GM19395 (cell line): Measurements from ENCODE around the gene DDX42.

Source experiments
- ATAC-seq: cut with Tn5 transposase; IDR thresholded peaks from one replicate; pipeline ENCODE4 v1.9.1; 2021; ENCODE audit warnings: mild to moderate bottlenecking, moderate library complexity; ENCODE audit not compliant: unreplicated experiment

DDX42 gene

GRCh38 chr17:63820963-63821561 lies 47.1 kb downstream of the DDX42 start:
- ATAC-seq = no peak

GRCh38 chr17:63821804-63822203 lies 47.8 kb downstream of the DDX42 start:
- no peak for ATAC-seq

DNA sequence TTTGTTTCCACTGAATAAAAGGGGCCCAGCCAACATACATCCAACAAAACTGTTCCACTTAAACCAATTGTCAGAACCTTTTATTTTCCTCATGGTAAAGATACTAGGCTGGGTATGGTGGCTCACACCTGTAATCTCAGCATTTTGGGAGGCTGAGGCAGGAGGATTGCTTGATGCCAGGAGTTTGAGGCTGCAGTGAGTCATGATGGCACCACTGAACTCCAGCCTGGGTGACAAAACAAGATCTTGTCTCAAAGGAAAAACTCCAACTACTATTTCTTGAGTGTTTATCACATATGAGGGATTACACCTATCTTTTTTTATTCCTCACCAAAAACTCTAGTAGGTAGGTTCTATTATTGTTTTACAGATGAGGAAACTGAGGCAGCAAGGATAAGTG lies 48.6 kb downstream of the DDX42 start:
- ATAC-seq = no peak

- no peak for ATAC-seq
Measured at GRCh38 chr17:63823659-63824331, 49.8 kb downstream of the DDX42 start.

DNA sequence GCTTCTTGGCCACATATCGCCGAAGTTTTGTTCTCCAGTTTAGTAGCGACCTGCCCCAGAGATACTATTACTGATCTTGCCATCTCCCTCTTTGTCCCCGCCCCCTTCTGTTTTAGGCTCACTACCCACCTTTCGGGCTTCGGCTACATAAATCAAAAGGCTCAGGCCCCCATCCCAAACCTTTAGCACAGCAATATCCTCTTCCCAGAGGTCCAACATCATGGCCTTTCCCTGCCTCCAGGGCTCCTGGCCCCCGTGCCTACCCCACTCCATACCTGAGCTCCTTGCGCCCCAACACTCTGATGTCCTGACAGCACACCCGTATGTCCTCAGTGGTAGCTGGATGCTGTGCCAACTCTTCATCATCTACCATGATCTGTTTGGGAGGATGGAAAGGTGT lies 50.4 kb downstream of the DDX42 start:
- ATAC-seq = no peak

GRCh38 chr17:63826468-63827001 lies 52.6 kb downstream of the DDX42 start:
- ATAC-seq = peak; percentile 2

GRCh38 chr17:63827002-63827800 lies 53.2 kb downstream of the DDX42 start, which contains the start of the genes FTSJ3 and PSMC5:
Gene FTSJ3 (minus strand): TSS chr17:63827663. CDS start chr17:63826902, 761 bp downstream.
Gene PSMC5 (plus strand): TSS chr17:63827431. CDS start chr17:63827491, 60 bp downstream.
- peak; percentile 91 for ATAC-seq

DNA sequence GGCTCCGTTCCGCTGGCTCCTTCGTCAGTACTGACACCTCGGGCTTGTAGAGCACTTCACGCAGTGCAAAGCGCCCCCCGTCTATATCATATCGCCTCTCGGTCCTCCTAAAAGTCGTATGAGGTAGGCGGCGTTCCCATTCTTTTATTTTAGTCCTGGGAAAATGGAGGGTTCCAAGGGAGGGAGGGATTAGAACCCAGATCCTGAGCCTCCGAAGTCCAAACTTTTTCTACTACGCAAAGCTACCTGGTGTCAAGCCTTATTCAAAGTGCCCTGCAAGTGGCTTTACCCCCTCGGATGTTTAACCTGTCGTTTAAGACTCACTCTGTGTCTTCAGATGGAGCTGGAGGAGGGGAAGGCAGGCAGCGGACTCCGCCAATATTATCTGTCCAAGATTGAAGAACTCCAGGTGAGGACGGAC lies 53.8 kb downstream of the DDX42 start:
- no peak for ATAC-seq

DNA sequence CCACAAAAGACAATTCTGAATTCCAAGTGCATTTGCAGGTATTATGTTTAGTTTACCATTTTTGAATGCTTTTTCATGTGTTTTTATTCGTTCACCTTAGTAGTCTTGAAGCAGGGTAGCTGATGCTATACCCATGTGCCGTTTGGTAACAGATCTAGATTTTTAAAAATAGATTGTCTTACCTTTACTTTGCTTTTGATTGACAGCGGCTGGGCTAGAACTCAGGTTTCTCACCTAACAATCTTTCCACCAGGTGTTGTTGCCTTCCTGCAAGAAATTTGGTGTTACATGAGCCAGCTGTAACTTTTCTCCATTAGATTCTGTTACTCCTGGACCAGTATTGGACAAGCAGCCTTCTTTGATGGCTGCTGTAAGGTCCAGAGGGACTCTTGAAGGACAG lies 55.0 kb downstream of the DDX42 start:
- ATAC-seq = no peak

GRCh38 chr17:63830278-63830677 lies 56.3 kb downstream of the DDX42 start:
- ATAC-seq = no peak

DNA sequence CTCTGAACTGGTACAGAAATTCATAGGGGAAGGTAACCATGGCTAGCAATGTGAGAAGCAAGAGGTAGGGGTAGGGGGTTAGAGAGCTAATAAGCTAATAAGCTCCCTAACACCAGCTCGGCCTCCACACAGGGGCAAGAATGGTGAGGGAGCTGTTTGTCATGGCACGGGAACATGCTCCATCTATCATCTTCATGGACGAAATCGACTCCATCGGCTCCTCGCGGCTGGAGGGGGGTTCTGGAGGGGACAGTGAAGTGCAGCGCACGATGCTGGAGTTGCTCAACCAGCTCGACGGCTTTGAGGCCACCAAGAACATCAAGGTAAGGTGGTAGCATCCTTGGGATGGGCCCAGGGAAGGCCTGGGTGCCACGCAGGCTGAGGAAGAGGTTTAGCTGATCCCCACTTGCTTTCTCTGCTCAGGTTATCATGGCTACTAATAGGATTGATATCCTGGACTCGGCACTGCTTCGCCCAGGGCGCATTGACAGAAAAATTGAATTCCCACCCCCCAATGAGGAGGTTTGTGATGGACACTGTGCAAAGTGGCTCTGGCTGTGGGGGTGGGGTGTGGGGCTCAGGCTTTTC lies 57.0 kb downstream of the DDX42 start:
- no peak for ATAC-seq

DNA sequence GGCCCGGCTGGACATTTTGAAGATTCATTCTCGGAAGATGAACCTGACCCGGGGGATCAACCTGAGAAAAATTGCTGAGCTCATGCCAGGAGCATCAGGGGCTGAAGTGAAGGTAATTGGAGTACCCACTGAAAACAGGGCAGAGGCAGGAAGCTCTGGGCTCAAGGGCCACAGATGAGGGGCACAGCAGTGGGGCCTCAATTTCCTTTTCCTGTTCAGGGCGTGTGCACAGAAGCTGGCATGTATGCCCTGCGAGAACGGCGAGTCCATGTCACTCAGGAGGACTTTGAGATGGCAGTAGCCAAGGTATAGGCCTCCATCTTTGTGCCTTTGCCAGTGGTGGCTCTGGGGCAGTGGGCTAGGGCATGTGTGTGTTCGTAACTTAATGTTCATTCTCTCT lies 57.5 kb downstream of the DDX42 start:
- no peak for ATAC-seq

- ATAC-seq = no peak
Measured at GRCh38 chr17:63832014-63832413, 58.0 kb downstream of the DDX42 start.

DNA sequence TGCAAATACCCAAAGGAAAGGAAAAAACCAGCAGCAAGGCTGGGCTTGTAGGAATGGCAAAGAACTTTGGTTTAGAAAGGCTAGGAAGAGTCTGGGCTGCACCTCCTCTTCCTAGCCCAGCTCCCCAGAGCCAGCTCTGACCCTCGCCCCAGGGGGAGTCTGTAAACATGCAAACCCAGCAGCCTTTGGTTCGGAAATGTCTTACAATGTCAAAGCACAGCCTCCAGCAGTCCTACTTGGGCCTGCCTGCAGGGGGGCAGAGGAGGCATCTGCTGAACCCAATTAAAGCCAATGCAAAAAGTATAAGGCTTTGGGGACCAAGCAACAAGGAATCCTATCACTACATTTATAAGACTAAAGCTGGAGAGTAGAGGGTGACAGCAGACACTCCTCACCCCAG lies 58.5 kb downstream of the DDX42 start:
- no peak for ATAC-seq

GRCh38 chr17:63833026-63833740 lies 59.2 kb downstream of the DDX42 start:
- ATAC-seq = no peak

DNA sequence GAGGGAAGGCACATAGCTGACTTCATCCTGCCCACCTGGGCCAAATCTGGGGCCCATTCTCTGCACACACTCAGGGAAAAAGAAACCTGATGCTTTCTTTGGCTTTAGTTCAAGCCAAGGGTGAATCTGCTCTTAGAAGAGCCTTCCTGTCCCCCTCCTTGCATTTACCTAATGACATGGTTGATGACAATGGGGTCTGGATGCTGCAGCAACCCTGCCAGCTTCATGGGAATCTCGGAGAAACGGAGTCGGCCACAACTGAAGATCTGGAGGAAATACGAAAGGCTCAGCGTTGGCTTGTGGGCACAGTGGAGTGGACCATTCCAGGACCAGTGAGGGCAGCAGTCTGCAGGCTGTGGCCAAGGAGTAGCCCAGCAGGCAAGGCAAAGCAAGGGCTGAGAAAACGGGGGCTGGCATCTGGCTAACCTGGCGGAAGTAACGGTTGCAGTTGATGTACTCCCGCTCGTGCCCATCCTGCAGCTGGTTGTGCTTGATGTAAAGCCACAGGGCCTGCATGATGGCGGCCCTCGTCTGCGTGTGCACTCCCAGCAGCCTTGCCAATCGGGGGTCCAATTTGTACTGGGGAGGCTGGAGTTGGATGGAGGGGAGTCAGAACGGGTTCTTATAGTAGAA lies 59.9 kb downstream of the DDX42 start:
- no peak for ATAC-seq

GRCh38 chr17:63834431-63835166 lies 60.6 kb downstream of the DDX42 start:
- ATAC-seq = peak; percentile 64

DNA sequence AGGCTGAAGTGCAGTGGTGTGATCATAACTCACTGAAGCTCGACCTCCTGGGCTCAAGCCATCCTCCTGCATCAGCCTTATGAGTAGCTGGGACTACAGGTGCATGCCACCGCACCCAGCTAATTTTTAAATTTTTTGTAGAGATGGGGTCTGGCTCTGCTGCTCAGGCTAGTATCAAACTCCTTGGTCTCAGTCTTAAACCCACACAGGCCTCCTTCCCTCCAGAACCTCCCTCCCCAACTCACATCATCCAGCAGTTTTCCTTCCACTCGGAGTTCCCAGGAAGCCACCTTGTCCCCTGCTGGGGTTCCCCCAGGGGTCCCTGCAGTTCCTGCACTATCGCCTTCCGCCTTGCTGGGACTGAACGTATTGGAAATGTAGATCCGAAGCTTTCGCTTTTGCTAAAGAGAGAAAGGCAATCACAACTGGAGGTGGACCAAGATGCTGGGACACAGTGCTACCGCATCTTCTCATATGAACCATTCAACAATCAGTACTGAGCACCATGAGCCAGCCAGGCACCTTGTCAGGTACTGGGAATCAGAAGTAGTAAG lies 61.3 kb downstream of the DDX42 start:
- no peak for ATAC-seq

DNA sequence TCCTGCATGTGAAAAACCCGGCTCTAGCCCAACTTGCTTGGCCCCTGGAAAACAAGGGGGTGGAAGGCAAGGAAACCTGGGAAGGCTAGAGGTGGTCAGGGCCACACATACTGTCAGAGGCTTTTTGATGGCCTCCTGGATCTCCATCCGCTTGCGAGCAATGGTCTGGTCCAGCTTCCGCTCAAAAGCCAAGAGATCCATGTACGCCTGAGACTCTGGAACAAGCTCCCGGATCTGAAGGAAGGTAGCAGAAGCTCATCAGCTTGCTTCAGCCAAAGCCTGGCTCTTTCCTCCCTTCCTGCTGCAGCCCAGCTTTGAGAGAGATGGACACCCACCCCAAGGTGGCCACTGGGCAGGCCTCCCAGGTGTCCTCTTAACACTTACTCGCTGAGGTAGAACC lies 62.8 kb downstream of the DDX42 start:
- ATAC-seq = no peak
